ENCODE data around the gene ZNF407.

ZNF407 gene

GRCh38 chr18:75070625-75071483 is 473.2 kb downstream of the ZNF407 start:
- in situ Hi-C loops (cut with MboI; ENCODE audit: low pct_unique_long_range_greater_than_20kb, low sequenced_read_pairs, unreplicated experiment): no loop called here
- peak; percentile 74 for DNase-seq (ENCODE audit: low spot score)
- TF ChIP-seq CTCF (IDR thresholded peaks at IDR 0.05; ENCODE audit: extremely low read depth, insufficient read depth, missing control alignments): no peak

GRCh38 chr18:75071484-75071785 is 473.8 kb downstream of the ZNF407 start:
- TF ChIP-seq CTCF (IDR thresholded peaks at IDR 0.05; ENCODE audit: extremely low read depth, insufficient read depth, missing control alignments): no peak
- in situ Hi-C loops (cut with MboI; ENCODE audit: low pct_unique_long_range_greater_than_20kb, low sequenced_read_pairs, unreplicated experiment): no loop called here
- no peak for DNase-seq (ENCODE audit: low spot score)

GRCh38 chr18:75071866-75072671 is 474.4 kb downstream of the ZNF407 start:
- no peak for TF ChIP-seq CTCF (IDR thresholded peaks at IDR 0.05; ENCODE audit: extremely low read depth, insufficient read depth, missing control alignments)
- in situ Hi-C loops (cut with MboI; ENCODE audit: low pct_unique_long_range_greater_than_20kb, low sequenced_read_pairs, unreplicated experiment): no loop called here
- no peak for DNase-seq (ENCODE audit: low spot score)

GRCh38 chr18:75072672-75073371 is 475.2 kb downstream of the ZNF407 start:
- in situ Hi-C loops (cut with MboI; ENCODE audit: low pct_unique_long_range_greater_than_20kb, low sequenced_read_pairs, unreplicated experiment): no loop called here
- no peak for TF ChIP-seq CTCF (IDR thresholded peaks at IDR 0.05; ENCODE audit: extremely low read depth, insufficient read depth, missing control alignments)
- no peak for DNase-seq (ENCODE audit: low spot score)

GRCh38 chr18:75073654-75074053 is 476.0 kb downstream of the ZNF407 start:
- no peak for TF ChIP-seq CTCF (IDR thresholded peaks at IDR 0.05; ENCODE audit: extremely low read depth, insufficient read depth, missing control alignments)
- no peak for DNase-seq (ENCODE audit: low spot score)
- in situ Hi-C loops (cut with MboI; ENCODE audit: low pct_unique_long_range_greater_than_20kb, low sequenced_read_pairs, unreplicated experiment): no loop called here

- no peak for DNase-seq (ENCODE audit: low spot score)
- TF ChIP-seq CTCF (IDR thresholded peaks at IDR 0.05; ENCODE audit: extremely low read depth, insufficient read depth, missing control alignments): no peak
- in situ Hi-C loops (cut with MboI; ENCODE audit: low pct_unique_long_range_greater_than_20kb, low sequenced_read_pairs, unreplicated experiment): no loop called here
Measured at GRCh38 chr18:75074196-75075015, 476.7 kb downstream of the ZNF407 start.
